Effector CD4-positive, alpha-beta T cell (primary cell): ENCODE data around the gene GLYR1.
"Not testable (repeated sequence)": the region's sequence is repeated elsewhere in the genome, so short reads cannot be mapped to it uniquely, and the experiment has no call there.

Source experiments
- DNase-seq: peaks from one replicate; pipeline ENCODE4 v3.0.0-alpha.2; 2020
- total RNA-seq: gene quantifications from one replicate; lab custom pipeline; 2026; lab: John Stamatoyannopoulos, UW

The GLYR1 gene
- 79.5 reads per million, percentile 78 among the genes with 10 or more reads in this experiment for total RNA-seq

GRCh38 chr16:4846901-4847773 lies at the start of gene GLYR1, which contains the start of gene UBN1:
GLYR1 (minus strand) TSS chr16:4847288; CDS start chr16:4847265, 23 bp downstream.
UBN1 (plus strand) TSS chr16:4847481; CDS start chr16:4852918, 5,437 bp downstream.
- peak; percentile 100 for DNase-seq

- DNase-seq: not testable (repeated sequence)
These were observed 49.7 kb upstream of the GLYR1 start for GRCh38 chr16:4896761-4897160.

DNA sequence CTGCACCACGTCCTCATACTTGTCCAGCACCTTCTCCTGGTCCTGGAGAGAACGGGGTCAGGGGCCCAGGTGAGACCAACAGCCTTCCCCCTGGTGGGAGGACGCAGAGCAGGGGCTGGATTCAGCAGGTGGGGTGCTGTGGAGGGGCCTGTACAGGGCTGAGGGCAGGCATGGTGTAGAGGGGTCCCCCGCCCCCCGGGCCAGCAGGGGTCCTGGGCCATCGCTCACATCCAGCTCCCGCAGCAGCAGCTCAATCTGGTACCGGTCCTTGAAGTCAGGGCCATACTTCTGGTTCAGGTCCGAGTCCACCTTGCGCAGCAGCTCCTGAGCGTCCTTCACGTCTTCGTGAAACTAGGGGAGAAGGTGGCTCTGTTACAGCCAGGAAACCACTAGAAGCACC lies 48.3 kb upstream of the GLYR1 start:
- no peak for DNase-seq

- DNase-seq: no peak
These were observed 47.4 kb upstream of the GLYR1 start for GRCh38 chr16:4894276-4895150.

GRCh38 chr16:4893103-4893862 lies 46.2 kb upstream of the GLYR1 start:
- DNase-seq: no peak

DNA sequence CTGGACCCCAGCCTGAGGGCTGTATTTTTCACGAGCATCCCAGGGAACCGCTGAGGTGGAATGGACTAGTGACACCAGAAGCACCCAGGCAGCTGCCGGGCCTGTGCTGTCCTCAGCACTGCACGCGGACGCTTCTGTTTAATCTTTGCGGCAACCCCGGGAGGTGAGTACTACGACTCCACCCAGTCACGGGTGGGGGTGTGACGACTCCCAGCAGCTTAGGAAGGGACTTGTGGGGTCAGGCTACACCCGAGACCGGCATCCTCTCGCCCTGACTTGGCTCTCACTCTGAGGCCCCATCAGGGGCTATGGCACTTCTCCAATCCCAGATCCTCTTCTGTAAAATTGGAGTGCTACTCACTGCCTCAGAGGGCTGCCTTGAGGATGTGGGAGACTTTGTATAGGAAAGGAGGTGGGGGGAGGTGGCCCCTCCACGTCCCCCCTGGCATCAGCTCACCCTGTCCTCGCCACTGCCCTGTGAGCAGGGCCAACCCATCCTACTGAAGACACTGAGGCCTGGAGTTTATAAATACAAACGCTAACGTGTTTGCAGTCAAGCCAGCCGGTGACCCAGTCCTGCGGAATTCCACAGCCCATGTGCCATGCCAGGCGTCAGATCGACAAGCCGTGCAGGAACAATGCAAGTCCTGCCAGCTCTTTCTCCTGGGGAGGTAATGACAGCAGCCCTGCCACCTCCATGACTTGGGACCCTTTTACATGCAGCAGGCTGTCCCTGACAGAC lies 45.4 kb upstream of the GLYR1 start:
- no peak for DNase-seq

DNA sequence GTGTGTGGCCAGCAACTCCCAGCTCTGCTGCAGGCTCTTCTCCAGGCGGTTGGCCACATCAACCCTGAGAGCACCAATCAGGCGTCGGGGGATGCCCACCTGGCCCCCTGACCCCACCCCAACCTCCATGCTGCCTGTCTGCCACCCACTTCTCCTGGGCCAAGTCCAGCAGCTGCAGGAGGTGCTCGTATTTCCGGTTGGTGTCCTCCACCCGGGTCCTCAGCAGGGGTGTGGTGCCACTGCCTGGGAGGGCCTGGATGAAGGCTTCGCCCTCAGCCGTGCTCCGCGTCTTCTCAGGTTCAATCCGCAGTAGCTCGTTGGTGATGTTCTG lies 44.8 kb upstream of the GLYR1 start:
- DNase-seq: no peak

- DNase-seq: no peak
These were observed 44.2 kb upstream of the GLYR1 start for GRCh38 chr16:4891097-4891885.

DNA sequence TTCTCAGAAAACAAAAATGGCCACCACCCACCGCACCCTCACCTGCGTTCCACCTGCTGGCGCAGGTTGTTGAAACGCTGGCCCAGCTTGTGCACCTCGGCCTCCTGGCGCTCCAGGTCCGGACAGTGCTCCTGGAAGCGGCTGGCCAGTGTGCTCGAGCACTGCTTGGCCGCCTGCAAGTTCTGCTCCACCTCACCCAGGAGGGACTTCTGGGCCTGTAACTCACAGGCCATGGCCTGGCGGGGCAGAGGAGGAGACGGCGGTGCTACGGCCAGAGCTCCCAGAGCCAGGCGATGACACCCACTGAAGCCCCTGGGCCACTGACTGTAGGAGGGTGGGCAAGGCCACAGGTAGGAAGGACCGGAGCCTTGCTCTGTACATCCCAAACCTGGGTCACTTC lies 43.6 kb upstream of the GLYR1 start:
- DNase-seq: no peak

- no peak for DNase-seq
These were observed 42.9 kb upstream of the GLYR1 start for GRCh38 chr16:4890026-4890425.

GRCh38 chr16:4888428-4889135 lies 41.5 kb upstream of the GLYR1 start:
- DNase-seq: no peak

DNA sequence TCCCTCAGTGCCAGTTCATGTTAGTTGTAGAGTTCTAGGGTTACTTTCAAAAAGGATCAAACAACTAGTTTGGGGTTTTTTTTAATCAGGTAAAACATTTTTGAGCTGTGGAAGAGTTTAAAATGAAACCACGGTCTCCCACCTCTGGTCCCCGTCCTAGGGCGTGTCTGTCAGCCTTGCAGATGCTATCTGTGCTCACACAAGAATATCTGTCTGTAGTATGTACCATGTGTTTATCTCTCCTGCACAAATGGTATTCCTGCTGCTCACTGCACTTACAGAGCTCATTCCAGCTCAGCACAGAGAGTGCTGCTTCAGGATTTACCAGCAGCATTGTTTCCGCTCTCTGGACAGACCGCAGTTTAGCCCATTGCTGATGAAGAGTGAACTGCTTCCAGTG lies 39.1 kb upstream of the GLYR1 start:
- DNase-seq: no peak

DNA sequence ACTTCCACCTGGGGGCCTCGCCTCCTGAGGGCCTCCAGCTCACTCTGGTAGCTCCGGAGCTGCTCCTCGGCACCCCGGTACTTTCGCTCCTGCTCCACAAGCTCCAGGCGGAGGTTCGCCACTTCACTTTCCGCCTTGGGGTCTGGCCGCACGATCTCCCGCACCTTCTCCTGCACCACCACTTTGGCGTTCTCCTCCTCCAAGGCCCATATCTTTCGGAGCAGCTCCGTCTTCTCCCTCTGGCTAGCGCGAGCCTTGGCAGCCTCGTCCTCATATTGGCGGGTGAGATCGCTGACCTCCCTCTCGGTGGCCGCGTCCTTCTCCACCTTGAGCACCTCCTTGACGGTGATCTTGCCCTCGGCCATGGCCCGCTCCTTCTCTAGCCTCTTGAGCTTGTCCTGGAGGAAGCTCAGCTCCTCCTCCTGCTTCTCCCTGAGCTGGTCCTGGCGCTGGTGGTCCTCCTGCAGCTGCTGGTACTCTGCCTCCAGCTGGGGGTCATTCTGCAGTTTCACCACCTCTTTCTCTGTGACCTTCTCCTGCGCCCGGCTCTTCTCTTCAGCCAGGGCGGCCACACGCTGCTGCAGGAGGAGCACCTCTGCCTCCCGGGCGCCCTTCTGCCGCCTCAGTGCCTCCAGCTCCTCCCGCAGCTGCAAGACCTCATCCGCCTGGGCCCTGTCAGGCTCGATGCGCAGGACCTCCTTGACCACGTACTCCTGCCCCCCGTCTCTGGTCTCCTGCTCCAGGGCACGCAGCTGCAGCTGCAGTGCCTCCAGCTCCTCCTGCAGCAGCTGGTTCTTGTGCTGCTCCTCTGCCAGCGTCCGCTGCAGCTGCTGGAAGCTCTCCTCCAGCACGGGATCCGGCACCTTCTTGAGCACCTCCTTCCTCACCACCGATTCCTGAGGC lies 38.1 kb upstream of the GLYR1 start:
- DNase-seq: no peak

GRCh38 chr16:4884209-4884608 lies 37.1 kb upstream of the GLYR1 start:
- no peak for DNase-seq

DNA sequence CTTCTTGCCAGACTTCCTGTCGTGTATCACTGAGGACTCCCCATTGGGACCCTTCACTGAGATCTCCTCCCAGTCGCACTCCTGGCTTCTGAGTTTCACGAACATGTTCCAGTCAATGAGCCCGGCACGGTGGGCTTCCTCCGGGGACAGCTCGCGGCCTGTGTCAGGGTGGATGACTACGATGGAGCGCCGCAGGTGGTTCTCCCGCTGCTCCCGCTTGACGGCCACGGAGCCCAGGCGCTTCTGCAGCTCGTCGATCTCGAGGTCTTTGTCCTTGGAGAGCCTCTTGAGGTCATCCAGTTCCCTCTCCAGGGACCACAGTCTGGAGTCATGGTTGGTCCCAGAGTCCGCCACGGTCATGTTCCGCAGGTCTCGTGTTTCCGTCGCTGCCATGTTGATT lies 36.4 kb upstream of the GLYR1 start:
- no peak for DNase-seq

DNA sequence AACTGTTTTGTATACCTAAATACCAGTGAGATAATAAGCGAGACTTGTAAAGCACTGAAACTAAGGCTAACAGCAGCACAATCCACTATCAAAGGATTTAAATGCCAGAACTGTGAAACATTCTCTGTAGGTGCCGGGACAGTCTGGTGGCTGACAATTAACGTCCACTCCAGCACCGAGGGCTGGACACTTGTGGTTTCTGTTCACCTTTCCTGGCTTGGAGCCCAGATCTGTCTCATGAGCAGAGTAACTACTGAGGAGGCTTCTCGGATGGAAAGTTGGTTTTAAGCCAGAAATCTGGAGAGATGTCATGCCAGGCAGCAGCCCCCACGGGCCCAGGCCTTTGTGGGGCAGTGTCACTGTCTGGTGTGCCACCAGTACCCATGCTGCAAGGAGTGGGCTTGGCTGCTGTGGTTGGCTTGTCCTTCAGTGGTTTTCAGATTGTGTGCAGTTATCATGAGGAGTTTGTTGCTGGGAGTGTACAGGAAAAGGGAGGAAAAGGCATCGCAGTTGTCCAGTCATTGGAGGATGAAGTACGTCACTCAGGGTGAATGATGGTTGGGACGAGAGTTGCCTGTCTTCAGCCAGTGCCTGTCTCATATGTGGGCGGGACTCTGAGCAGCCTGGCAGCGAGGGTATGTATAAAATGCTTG lies 35.7 kb upstream of the GLYR1 start:
- no peak for DNase-seq

GRCh38 chr16:4882000-4882632 lies 35.0 kb upstream of the GLYR1 start:
- no peak for DNase-seq

DNA sequence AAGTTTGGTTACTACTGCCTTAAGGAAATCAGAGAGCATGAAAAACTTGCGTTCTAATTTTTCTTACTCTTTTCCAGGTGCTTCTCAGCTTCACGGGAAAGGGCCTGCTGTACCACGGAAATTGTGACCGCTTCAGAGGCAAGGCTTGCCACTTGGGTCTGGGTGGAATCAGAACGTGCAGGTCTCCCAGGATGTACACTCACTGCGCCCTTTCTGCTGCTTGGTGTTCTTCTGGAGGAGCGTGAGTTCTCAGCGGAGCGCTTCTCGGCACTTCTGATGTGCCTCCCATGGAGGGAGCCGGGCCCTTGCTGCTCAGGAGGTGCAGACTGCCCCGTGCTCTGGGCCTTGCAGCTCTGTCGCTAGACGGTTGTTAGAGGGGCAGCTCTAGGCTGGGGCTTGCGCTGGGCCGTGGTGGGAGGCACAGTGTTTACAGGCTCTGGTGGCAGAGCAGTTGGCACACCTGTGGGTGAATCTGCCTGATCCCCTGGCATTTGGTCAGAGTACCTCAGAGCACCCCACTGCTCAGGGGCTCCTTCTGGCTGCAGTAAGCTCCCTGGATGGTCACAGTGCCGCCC lies 33.0 kb upstream of the GLYR1 start:
- no peak for DNase-seq
